ENCODE measurements around the gene ARID3C.
"Not testable (repeated sequence)": the region's sequence is repeated elsewhere in the genome, so short reads cannot be mapped to it uniquely, and the experiment has no call there.

The ARID3C gene

DNA sequence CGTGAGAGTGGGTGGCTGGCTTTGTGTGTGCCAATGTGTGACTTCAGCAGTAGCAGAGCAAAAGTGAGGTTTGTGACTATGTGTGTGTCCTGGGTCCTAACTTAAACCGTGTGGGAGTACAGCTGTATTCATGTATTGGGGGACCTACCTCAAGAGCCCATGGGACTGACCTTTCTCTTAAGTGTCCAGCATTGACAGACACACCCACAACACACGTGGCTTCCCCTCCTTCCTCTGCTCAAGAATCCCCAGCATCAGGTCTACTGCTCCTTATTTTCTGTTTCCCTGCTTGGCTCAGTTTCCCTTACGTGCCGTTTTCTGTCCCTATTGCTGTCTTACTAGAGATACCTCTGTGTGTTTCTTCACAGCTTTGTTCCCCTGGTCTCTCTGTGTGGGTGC lies 23.7 kb upstream of the ARID3C start:
- no peak for DNase-seq (ENCODE audit: low spot score)

DNA sequence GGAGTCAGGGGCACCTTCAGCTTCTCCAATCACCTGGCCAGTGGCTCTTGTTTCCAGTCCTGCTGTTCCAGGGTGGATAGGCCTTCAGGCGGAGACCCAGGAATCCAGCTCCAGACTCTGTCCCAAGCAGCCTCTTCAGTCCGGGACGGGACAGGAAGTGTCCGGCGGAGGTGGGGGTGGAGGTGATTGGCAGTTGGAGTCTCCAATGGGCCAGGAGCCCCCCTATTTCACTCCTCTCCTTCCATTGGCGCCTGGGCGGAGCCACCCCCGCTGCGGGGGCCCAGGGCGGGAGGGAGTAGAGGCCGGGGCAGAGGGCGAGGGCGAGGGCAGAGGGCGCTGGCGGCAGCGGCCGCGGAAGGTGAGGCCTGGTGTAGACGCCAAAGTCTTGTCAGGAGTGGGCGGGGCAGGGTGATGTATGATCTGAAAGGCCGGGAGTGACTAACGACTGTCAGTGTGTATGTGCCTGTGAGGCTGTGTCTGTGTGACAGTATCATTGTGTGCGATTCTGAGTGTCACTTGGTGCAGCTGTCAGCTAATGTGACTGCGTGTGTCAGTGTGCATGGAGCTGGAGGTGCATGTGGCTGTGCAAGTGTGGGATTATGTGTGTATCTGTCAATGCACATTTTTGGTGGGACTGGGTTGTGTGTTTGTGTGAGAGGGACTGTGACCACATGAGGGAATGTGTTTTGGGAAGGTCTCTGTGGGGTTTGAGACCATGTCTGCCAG lies 23.2 kb upstream of the ARID3C start, which contains the start of gene IL11RA:
Gene IL11RA (plus strand): TSS at position 310 of the 726 bp plus-strand sequence. CDS start 3,033 bp downstream, outside the sequence.
- peak; percentile 32 for DNase-seq (ENCODE audit: low spot score)

DNA sequence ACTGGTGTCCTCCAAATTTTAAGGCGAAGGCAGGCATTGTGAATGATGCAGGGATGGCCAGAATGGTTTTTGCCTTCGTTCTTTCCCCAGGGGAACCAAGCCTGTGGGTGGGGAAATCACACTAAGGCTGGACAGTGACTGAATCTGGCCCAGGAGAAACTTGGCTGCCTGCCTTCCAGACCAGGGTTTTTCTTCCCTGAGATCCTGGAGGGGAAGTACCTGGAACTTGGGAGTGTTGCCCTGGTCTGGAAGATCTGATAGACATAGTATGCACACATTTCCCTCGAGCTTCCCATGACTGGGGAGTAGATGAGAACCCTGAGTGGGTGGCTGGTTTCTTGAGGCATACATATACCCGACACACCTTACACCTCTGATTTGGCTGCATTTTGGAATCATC lies 22.5 kb upstream of the ARID3C start:
- no peak for DNase-seq (ENCODE audit: low spot score)

DNA sequence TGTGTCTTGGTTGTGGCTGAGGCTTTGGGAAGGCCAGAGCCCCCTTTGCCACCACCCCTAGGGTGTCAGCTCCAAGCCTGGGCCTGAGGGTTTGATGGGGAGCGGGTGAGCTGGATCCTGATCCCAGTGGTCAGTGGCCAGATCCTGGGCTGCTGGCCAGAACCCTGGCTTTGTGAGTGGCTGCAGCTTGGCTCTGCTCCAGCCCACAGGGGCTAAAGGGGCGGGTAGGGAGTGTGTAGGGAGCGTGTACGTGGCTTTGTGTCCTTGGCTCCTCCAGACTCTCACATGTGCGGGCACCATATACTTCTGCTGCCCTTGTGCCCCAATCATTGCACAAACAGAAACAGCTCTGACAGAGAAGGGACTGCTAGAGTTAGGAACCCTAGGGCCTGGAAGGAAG lies 21.9 kb upstream of the ARID3C start:
- no peak for DNase-seq (ENCODE audit: low spot score)

DNA sequence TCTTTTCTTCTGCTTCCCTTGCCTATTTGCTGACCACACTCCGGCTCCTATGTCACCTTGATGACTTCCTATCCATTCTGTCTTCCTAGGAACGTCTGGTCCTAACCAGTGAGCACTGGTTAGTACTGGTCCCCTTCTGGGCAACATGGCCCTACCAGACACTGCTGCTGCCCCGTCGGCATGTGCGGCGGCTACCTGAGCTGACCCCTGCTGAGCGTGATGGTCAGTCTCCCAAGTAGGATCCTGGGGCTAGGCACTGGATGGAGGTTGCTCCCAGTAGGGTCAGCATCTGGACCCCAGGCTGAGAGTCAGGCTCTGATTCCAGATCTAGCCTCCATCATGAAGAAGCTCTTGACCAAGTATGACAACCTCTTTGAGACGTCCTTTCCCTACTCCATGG lies 19.8 kb upstream of the ARID3C start:
- DNase-seq (ENCODE audit: low spot score), result no peak

DNA sequence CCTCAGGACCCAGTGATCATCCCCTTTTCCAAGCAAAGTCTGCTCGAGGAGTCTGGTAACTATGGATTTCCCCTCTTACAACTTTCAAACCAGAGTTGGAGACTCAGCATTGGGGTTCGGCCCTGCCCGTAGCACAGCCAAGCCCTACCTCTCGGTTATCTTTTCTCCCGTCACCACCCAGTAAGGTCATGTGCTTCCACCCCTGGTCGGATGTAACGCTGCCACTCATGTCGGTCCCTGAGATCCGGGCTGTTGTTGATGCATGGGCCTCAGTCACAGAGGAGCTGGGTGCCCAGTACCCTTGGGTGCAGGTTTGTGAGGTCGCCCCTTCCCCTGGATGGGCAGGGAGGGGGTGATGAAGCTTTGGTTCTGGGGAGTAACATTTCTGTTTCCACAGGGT lies 18.8 kb upstream of the ARID3C start:
- no peak for DNase-seq (ENCODE audit: low spot score)

DNA sequence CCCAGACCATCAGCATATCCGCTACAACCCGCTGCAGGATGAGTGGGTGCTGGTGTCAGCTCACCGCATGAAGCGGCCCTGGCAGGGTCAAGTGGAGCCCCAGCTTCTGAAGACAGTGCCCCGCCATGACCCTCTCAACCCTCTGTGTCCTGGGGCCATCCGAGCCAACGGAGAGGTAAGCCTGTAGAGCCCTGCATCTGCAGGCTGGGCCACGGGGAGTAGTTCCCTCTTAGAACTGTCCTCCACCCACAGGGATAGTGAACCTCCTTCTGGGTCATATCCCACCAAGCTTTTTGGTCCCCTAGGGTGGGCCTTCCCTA lies 18.2 kb upstream of the ARID3C start:
- no peak for DNase-seq (ENCODE audit: low spot score)

DNA sequence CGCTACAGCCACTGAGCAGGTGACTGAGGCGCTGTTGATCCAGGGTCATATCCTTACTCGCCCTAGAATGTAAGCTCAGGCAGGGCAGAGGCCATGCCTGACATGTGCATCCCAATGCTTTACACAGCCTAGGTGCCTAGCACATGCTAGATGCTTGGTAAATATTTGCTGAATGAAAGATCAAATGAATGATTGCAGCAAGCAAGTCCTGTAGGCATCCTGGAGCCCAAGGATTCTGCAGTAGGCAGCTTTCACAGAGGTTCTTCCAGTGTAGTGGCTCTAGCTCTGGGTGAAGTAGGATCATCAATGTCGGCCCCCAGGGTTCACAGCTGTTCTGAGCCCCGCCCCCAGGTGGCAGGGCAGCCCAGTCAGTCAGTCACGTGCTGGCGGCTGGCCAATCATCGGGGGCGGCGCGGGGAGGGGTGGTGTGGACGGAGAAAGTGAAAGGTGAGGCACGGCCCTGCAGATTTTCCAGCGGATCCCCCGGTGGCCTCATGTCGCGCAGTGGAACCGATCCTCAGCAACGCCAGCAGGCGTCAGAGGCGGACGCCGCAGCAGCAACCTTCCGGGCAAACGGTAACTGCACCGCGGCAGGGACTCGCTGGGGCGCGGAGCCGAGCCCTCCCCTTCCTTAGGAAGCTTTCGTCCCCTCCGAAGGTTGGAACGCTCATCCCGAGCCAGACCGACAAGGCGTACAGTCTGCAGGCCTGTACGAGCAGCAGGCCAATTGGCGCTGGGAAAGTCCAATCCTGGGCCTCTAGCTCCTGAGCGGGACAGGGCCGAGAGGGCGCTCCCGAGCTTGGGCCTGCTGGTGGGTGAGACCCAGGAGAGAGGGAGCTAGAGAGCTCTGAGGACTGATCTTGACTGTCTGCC lies 17.6 kb upstream of the ARID3C start, which contains the start of gene GALT:
Gene GALT (plus strand): TSS at position 465 of the 873 bp plus-strand sequence. CDS start 30 bp downstream, at position 495.
- peak; percentile 95 for DNase-seq (ENCODE audit: low spot score)

DNA sequence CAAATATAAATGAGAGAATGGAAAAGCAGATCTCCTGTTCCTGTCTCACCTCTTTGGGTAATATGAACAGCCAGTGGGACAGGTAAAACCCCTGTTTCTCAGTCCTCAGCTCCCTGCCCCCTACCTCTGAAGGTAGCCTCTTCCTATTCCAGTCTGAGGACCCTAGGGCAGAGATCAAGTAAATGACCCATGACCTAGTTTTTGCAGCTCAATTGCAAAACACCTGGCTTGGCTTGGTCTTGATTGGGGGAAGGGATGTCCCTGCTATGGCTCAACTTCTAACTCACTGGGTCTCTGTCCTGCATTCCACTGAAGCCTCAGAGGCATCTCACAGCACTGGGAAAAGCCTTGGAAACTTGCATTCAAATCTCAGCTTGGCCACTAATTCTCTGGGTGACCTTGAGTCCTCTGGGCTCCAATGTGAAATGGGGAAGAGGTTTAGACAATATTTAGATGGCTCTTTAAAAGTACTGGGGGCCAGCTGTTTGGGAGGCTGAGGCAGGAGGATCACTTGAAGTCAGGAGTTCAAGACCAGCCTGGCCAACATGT lies 16.0 kb upstream of the ARID3C start:
- no peak for DNase-seq (ENCODE audit: low spot score)

DNA sequence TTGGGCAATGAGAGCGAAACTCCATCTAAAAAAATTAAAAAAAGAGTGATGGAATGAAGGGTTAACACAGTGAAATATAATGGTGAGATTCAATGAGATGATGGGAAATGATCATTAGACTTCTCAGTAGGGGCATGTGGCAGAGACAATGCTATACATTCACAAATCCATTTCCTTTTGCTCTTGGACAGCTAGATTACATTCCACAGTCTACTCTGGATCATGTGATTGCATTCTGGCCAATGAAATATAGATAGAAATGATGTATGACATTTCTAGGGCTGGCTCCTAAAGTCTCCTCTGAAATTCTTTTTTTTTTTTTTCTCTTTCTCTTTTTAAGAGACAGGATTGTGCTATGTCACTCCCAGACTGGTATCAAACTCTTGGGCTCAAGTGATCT lies 13.8 kb upstream of the ARID3C start:
- DNase-seq (ENCODE audit: low spot score), result no peak

DNA sequence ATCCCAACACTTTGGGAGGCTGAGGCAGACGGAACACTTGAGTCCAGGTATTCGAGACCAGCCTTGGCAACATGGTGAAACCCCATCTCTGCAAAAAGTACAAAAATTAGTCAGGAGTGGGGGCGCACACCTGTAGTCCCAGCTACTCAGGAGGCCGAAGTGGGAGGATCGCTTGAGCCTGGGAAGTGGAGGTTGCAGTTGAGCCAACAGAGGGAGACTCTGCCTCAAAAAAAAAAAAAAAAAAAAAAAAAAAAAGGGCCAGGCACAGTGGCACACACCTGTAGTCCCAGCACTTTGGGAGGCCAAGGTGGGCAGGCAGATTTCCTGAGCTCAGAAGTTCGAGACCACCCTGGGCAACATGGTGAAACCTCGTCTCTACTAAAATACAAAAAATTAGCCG lies 10.5 kb upstream of the ARID3C start:
- not testable (repeated sequence) for DNase-seq (ENCODE audit: low spot score)

DNA sequence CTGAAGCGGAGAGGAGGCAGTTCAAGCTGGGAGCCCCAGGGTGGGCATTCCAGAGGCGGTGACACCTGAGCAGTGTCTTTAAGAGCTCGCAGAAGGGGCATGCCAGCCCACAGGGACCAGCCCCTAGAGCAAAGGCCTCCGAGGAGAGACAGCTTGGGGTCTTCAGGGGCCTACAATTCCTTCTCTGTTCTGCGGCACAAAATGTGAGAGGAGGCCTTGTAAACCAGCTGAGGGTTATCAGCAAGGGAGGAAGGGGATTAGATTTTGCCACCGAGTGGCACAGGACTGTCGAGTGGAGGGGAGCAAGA lies 9.2 kb upstream of the ARID3C start:
- DNase-seq (ENCODE audit: low spot score), result no peak

DNA sequence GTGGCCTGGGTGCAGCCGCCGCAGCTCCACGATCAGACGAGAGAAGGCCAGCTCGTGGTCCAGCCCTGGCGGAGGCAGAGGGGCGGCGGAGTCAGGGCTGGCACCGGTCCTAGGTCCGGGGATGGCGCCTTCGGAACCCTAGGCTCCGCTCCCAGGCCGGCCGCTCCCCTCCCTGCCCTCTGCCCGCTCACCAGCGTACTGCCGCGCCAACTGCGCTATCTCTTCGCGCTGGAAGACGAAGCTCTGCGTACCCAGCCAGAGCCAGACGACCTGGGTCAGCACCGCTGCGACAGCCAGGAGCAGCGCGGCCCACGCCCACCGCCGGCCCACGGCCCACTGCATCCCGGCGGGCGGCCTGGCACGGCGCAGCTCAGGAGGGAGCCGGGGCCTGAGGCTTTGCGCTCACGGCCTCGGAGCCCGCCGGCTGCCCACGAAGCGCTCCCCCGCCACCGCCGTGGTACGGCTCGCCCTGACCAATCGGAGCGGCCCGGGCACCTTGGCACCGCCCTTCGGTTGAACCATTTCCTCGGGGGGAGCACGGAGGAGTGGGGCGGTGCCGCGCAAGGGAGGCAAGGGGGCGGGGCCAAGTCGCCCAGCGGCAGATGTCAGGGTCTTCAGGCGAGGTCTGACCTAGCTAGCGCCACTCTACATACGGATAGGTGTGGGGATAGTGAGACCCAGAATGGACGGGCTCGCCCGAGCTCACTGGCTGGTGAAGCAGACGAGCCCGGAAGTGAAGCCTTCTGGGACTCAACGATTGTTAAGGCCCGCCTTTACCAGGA lies 8.7 kb upstream of the ARID3C start, which contains the start of gene SIGMAR1:
Gene SIGMAR1 (minus strand): TSS at position 432 of the 782 bp plus-strand sequence. CDS start 90 bp downstream, at position 342.
- DNase-seq (ENCODE audit: low spot score), result peak; percentile 92

DNA sequence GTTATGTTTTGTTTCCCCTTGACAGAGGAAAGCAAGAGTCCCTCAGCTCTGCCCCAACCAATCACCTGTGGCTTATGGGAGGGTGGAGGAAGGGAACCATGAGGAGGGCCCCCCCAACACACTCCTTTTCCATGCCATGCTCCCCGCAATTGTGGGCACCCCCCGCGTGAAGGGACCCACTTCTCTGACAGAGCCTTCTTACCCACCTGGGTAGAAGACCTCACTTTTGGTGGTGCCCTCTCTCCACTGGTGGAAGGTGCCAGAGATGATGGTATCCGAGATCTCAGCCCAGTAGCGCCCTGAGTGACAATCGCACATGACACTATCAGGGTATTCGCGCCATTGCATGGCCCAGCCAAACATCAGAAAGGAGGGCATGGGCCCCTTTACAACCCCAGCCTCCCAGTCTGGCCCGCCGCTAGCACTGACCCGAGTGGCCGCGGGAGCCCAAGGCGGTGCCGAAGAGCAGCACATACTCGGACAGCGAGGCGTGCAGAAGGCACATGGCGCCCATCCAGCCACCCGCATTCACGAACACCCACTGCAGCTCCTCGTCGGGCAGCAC lies 8.0 kb upstream of the ARID3C start:
- DNase-seq (ENCODE audit: low spot score), result no peak

DNA sequence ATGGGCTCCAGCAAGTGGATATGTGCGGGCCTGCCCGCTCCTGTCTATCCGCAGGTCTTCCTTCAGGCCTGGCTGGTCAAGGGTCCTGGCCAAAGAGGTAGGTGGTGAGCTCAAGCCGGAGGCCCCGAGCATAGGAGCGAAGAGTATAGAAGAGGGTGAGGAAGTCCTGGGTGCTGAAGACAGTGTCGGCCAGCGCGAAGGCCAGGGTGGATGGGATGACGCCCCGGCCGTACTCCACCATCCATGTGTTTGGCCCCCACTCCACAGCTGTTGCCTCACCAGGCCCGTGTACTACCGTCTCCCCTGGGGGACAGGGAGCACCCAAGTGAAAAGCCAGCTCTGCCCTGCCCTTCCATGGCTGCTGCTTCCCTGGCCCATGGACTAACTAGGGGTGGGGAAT lies 6.7 kb upstream of the ARID3C start:
- DNase-seq (ENCODE audit: low spot score), result no peak

DNA sequence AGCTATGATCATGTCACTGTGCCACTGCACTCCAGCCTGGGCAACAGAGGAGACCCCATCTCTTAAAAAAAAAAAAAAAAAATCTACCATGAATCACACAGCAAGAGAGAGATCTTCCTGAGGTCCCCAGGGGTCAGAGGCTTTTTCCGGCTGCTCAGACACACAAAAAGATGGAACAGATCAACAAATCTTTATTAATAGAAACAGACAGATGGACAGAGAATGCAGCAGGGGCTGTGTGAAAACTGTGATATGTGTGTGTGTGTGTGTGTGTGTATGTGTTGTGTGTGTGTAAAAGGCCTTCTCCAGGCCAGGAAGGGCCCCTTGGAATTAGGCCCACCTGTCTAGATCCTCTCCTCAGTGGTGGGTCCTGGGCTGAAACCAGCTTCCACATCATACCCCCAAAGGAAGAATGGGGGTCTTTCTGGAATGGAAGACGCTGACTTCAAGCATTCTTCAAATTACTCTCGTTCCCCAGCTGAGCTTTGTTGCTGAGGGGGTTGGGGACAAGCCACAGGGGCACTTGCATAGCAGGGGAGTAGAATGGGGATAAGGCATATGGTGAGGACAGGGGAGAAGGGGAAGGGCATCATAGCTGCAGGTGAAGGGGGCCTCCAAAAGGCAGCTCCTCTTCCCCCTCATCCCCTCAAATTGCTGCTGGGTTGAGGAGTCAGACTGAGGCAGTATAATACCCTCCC lies 5.8 kb upstream of the ARID3C start:
- no peak for DNase-seq (ENCODE audit: low spot score)

DNA sequence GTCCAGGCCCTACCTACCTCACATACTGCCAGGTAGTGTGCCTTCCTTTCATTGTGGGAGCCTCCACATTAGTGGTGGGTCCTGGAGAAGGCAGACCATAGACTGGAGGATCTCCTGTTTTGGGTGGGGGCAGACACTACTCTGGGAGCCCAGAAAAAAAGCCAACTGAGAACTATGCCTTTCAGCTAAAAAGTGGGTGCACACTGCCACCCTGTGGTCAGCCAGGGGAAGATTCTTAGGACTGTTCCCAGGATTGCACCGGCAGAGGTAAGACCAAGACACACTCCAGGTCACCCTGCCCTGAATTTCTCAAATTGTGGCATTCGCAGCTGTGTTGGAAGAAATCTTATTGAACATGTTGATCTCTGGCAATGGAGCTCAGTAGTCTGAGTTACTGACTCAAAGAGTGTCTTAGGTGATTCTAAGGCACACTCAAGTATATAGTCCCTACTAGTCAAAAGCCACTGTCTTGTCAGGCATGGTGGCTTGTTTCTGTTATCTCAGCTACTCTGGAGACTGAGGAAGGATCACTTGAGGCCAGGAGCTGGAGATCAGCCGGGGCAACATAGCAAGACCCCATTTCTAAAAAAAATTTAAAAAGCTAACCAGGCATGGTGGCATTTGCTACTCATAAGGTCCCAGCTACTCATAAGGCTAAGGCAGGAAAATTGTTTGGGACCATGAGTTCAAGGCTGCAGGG lies 5.1 kb upstream of the ARID3C start:
- DNase-seq (ENCODE audit: low spot score), result peak; percentile 77

DNA sequence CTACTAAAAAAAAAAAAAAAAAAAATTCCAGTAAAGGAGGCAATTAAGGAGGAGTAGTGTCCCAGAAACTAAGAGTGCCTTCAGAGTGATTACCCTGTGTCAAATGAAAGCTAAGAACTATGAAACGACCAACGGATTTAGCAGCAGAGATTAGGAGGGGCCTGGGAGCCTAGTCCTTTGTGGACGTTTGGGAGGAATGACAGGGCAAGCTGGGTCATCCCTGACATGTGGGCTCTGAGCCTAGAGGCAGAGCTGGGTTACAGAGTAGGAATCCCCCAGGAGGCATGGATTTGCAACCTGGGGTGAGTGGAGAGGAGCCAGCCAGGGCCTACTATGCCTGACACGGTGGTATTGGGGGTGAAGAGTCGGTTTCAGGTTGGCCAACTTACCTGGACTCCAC lies 4.3 kb upstream of the ARID3C start:
- DNase-seq (ENCODE audit: low spot score), result no peak

DNA sequence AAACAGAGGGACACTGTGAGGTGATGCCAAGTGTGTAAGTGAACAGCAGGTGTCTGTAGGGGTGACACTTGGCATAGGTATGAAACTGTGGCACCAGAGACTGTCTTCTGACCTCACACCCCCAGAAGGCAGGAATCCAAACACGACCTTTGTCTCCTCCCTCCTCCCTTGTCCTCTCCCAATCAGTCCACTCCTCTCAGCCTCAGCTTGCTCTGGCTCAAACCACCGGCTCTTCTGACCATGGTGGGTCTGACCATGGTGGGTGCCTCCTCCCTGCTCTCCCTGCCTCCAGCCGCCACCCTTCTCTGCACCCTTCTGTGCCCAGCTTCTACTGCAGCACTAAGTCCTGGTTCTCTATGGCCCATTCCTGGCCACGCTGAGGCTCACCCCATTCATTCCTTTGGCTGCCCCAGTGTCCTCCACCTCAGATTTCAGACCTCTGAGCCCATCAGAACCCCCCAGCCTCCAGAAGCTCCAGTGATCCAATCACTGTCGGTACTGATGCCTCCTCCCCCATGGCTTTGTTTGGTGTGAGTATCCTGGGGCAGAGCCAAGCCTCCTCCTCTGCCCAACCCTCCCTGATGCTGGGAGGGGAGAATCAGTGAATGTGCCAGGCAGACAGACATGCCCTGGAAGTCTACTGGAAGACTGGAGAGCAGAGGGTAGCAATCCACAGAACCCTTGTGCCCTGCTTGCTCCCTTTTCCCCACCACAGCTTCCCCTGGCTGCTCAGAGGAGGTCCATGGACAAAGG lies 1.7 kb upstream of the ARID3C start:
- DNase-seq (ENCODE audit: low spot score), result no peak

DNA sequence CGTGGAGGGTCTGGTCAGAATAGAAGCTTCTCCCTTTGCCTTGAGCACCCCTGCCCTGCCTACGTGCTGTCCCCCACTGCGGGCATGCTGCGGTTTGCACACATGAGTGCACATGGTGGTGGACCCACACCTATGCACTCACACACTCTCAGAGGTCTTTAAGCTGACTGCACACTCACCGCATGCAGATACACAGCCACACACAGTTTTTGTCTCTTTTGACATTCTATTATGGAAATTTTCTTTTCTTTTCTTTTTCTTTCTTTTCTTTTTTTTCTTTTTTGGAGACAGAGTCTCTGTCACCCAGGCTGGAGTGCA lies 584 bp upstream of the ARID3C start:
- DNase-seq (ENCODE audit: low spot score), result no peak

Measured in CD4-positive, alpha-beta T cell treated with Interleukin-6 at 100 ng/mL for 8 hours (primary cell).